Liver (tissue), 10 donors: ENCODE data around the gene KRTAP19-3. TPM values are rescaled to one million over a fixed set of nuclear protein-coding genes. Genes with fewer than 3 reads are reported as not detected.

ENCODE experiments used
- DNase-seq: peaks from one replicate; pipeline ENCODE4 v3.0.0-alpha.2; 2017; ENCODE audit warnings: low spot score
- H3K27ac ChIP-seq, 2 donors: one replicate each; pipeline ENCODE4 v1.7.0; 2013; ENCODE audit warnings: inconsistent platforms in 2 of 2, low read length in 2 of 2, control low read depth in 1 of 2, low read depth in 1 of 2, mild to moderate bottlenecking in 1 of 2
- H3K27me3 ChIP-seq, 4 donors: one replicate each; pipeline versions ENCODE4 v1.6.1 to v1.7.0; 2013; ENCODE audit warnings: low read length in 3 of 4, inconsistent platforms in 1 of 4, mild to moderate bottlenecking in 1 of 4, moderate library complexity in 1 of 4; ENCODE audit not compliant: control insufficient read depth in 4 of 4, insufficient read depth in 4 of 4
- H3K36me3 ChIP-seq, 4 donors: one replicate each; pipeline versions ENCODE4 v1.6.1 to v1.7.0; 2013; ENCODE audit warnings: low read length in 3 of 4, mild to moderate bottlenecking in 3 of 4, low read depth in 1 of 4, moderate library complexity in 1 of 4; ENCODE audit not compliant: control insufficient read depth in 4 of 4, insufficient read depth in 3 of 4
- H3K4me1 ChIP-seq, 4 donors: one replicate each; pipeline versions ENCODE4 v1.6.1 to v1.7.0; 2013; ENCODE audit warnings: low read length in 3 of 4, mild to moderate bottlenecking in 3 of 4, moderate library complexity in 1 of 4; ENCODE audit not compliant: control insufficient read depth in 4 of 4, insufficient read depth in 4 of 4
- H3K4me3 ChIP-seq, 3 donors: one replicate each; pipeline versions ENCODE4 v1.6.1 to v1.7.0; 2013; ENCODE audit warnings: low read length in 3 of 3, control low read depth in 1 of 3, low read depth in 1 of 3, mild to moderate bottlenecking in 1 of 3
- H3K9ac ChIP-seq, 2 donors: one replicate each; pipeline ENCODE4 v1.7.0; 2013; ENCODE audit warnings: low read length in 2 of 2, mild to moderate bottlenecking in 2 of 2, moderate library complexity in 2 of 2, control low read depth in 1 of 2, low read depth in 1 of 2
- H3K9me3 ChIP-seq, 4 donors: one replicate each; pipeline versions ENCODE4 v1.6.1 to v1.7.0; 2013; ENCODE audit warnings: low read length in 3 of 4; ENCODE audit not compliant: control insufficient read depth in 4 of 4
- FOXA1 ChIP-seq: IDR thresholded peaks from 2 replicates; pipeline ENCODE4 v1.6.1; 2016; ENCODE audit warnings: antibody characterized with exemption
- FOXA2 ChIP-seq: IDR thresholded peaks from 2 replicates; pipeline ENCODE4 v1.6.1; 2016; ENCODE audit warnings: antibody characterized with exemption
- GABPA ChIP-seq, 2 donors: IDR thresholded peaks in 1 of 2; conservative IDR thresholded peaks in 1 of 2; 2 replicates each; pipeline ENCODE4 v1.6.1; 2016; ENCODE audit warnings: antibody characterized with exemption in 2 of 2, mild to moderate bottlenecking in 1 of 2, moderate library complexity in 1 of 2
- HNF4A ChIP-seq, 2 donors: conservative IDR thresholded peaks; 2 replicates each; pipeline ENCODE4 v1.6.1; 2016; ENCODE audit warnings: antibody characterized with exemption in 2 of 2, mild to moderate bottlenecking in 2 of 2
- HNF4G ChIP-seq: IDR thresholded peaks from 2 replicates; pipeline ENCODE4 v1.6.1; 2016; ENCODE audit warnings: antibody characterized with exemption
- JUND ChIP-seq, 2 donors: IDR thresholded peaks; 2 replicates each; pipeline ENCODE4 v1.6.1; 2016; ENCODE audit warnings: antibody characterized with exemption in 2 of 2
- NR2F2 ChIP-seq: IDR thresholded peaks from 2 replicates; pipeline ENCODE4 v1.6.1; 2016; ENCODE audit warnings: antibody characterized with exemption
- RAD21 ChIP-seq, 2 donors: IDR thresholded peaks; 2 replicates each; pipeline ENCODE4 v1.6.1; 2016; ENCODE audit warnings: antibody characterized with exemption in 2 of 2, mild to moderate bottlenecking in 2 of 2
- RXRA ChIP-seq, 2 donors: IDR thresholded peaks; 2 replicates each; pipeline ENCODE4 v1.6.1; 2017 to 2018; ENCODE audit warnings: antibody characterized with exemption in 2 of 2, mild to moderate bottlenecking in 1 of 2
- SP1 ChIP-seq: IDR thresholded peaks from 2 replicates; pipeline ENCODE4 v1.6.1; 2018; ENCODE audit warnings: antibody characterized with exemption, mild to moderate bottlenecking
- TAF1 ChIP-seq: conservative IDR thresholded peaks from 2 replicates; pipeline ENCODE4 v1.6.1; 2016; ENCODE audit warnings: antibody characterized with exemption, mild to moderate bottlenecking
- YY1 ChIP-seq: IDR thresholded peaks from 2 replicates; pipeline ENCODE4 v1.6.1; 2016; ENCODE audit warnings: antibody characterized with exemption, mild to moderate bottlenecking
- WGBS: extraction: QIAGEN DNeasy Blood & Tissue Kit; methylation state at CpG from one replicate; pipeline ENCODE4 v1.1.7; 2013; 5-methylcytosine and 5-hydroxymethylcytosine counted together
- polyA plus RNA-seq, 2 donors: library from polyadenylated mRNA; stranded (reverse) in 1 of 2; unstranded in 1 of 2; fragments of 200-250 nt in 1 of 2; fragments of >200 nt in 1 of 2; fragmentation: Nextera tagmentation in 1 of 2; extraction: Ambion mirVana in 1 of 2; gene quantifications; one replicate each; pipeline versions ENCODE4 v1.2.1 to v1.2.3, GENCODE V29; 2013 to 2015
- small RNA-seq: library from RNA; depleted of rRNA; stranded (forward); fragments of <200 nt; gene quantifications from one replicate; pipeline ENCODE3, GENCODE V24; 2014
- total RNA-seq, 2 donors: library from RNA; depleted of rRNA; stranded (reverse); fragments of >200 nt; gene quantifications; one replicate each; pipeline ENCODE4 v1.2.3, GENCODE V29; 2014
- TF ChIP-seq, protein P1 (sequence below): IDR thresholded peaks from 2 replicates; pipeline ENCODE4 v1.6.1; 2016; ENCODE audit warnings: antibody characterized with exemption
- TF ChIP-seq, protein P2 (sequence below): fragments of 150-350 bp; IDR thresholded peaks from 2 replicates; pipeline ENCODE4 v1.5.1; 2017; ENCODE audit warnings: improper control_type of control experiment, low read depth, low read length; ENCODE audit not compliant: missing input control
- TF ChIP-seq, protein P3 (sequence below): IDR thresholded peaks from 2 replicates; pipeline ENCODE4 v1.6.1; 2016; ENCODE audit warnings: antibody characterized with exemption
- TF ChIP-seq, protein P4 (sequence below): IDR thresholded peaks from 2 replicates; pipeline ENCODE4 v1.6.1; 2016; ENCODE audit warnings: antibody characterized with exemption
- donor health status: healthy.
- donor health status: healthy.
- donor health status: healthy.
- donor health status: healthy.
- donor health status: healthy.

Gene KRTAP19-3
- total and polyA plus RNA-seq, 4 donors = not detected

DNA sequence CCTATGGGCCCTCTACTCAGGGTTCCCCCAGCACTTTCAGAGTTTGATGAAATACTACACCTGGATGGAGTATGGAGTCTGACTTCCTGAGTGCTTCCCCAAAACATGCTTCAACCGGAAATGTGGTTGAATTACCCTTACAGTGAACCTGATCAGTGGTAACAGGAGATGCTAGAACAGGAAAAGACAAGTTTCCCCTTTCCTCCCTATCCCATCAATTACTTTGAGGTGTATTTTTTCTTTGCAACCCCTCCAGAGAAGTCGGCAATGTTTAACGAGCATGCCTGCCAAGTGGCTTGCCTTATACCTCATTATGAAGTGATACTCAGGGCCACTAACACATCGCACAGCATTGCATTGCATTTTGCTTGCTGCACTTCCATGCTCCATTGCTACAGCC is 44.8 kb downstream of the KRTAP19-3 start (continued):
- TF ChIP-seq NR2F2 = no peak
- no peak for TF ChIP-seq RXRA (IDR thresholded peaks at IDR 0.05)

DNA sequence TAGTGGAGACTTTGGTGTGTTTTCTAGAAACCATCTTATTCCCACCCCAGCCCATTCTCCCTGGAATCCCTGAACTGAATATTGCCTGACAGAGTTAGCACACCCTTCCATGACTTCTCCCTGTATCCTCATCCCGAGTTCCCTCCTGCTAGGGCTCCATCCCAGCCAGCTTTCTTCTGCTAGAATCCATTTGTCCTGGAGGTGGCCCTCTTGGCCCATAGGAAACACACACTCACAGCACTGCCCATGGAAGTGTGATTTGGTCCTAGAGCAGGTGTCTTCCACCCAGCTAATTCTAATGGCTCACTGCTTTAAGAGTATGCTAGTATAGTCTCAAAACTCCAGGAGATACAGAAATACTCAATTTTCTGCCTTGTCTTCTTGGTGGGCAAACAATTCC is 47.6 kb downstream of the KRTAP19-3 start:
- Histone ChIP-seq H3K27ac (no peak overlapping the region), H3K4me1 (no peaks in the 10 kb centered on the region), H3K27me3 (no peaks in the 10 kb centered on the region), H3K9ac (no peak overlapping the region), H3K4me3 (no peak overlapping the region), H3K9me3 (no peaks in the 10 kb centered on the region), H3K36me3 (no peaks in the 10 kb centered on the region)
- WGBS = 41% methylated on average over 1 of the region's 1 CpG
- DNase-seq = no peak
- TF ChIP-seq NR2F2 = no peak

DNA sequence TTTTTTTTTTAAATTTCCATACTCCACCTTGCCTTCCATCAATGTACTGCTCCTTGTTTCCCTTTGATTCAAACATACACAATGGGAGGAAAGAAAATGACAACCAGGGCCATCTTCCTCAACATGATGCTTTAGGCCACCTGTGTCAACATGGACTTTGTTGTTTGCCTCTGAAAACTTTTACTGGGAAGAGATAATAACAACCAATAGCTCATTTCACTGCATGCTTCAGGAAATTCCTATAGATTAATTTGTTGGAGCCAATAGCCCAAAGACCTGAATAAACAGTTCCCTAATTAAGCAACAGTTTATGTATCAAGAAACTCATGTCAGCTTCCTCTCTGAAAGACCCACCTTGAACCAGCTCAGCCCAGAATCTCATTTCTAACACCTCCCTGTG is 48.6 kb downstream of the KRTAP19-3 start:
- Histone ChIP-seq H3K4me1 (no peaks in the 10 kb centered on the region), H3K4me3 (no peak overlapping the region), H3K36me3 (no peaks in the 10 kb centered on the region), H3K27ac (no peak overlapping the region), H3K9ac (no peak overlapping the region), H3K9me3 (no peaks in the 10 kb centered on the region), H3K27me3 (no peaks in the 10 kb centered on the region)
- TF ChIP-seq, protein P1, sequence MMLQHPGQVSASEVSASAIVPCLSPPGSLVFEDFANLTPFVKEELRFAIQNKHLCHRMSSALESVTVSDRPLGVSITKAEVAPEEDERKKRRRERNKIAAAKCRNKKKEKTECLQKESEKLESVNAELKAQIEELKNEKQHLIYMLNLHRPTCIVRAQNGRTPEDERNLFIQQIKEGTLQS = no peak
- TF ChIP-seq RAD21 (IDR thresholded peaks at IDR 0.05) (no peak), SP1 (no peak), FOXA2 (no peak), FOXA1 (no peak), JUND (IDR thresholded peaks at IDR 0.05) (no peak), HNF4A (conservative IDR thresholded peaks at IDR 0.05) (no peak), GABPA (IDR thresholded peaks at IDR 0.05 in 1 of 2, conservative IDR thresholded peaks at IDR 0.05 in 1 of 2) (no peak), HNF4G (no peak), NR2F2 (no peak), YY1 (no peak), RXRA (IDR thresholded peaks at IDR 0.05) (no peak), TAF1 (no peak)
- TF ChIP-seq, protein P2, sequence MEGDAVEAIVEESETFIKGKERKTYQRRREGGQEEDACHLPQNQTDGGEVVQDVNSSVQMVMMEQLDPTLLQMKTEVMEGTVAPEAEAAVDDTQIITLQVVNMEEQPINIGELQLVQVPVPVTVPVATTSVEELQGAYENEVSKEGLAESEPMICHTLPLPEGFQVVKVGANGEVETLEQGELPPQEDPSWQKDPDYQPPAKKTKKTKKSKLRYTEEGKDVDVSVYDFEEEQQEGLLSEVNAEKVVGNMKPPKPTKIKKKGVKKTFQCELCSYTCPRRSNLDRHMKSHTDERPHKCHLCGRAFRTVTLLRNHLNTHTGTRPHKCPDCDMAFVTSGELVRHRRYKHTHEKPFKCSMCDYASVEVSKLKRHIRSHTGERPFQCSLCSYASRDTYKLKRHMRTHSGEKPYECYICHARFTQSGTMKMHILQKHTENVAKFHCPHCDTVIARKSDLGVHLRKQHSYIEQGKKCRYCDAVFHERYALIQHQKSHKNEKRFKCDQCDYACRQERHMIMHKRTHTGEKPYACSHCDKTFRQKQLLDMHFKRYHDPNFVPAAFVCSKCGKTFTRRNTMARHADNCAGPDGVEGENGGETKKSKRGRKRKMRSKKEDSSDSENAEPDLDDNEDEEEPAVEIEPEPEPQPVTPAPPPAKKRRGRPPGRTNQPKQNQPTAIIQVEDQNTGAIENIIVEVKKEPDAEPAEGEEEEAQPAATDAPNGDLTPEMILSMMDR = no peak
- TF ChIP-seq, protein P3, sequence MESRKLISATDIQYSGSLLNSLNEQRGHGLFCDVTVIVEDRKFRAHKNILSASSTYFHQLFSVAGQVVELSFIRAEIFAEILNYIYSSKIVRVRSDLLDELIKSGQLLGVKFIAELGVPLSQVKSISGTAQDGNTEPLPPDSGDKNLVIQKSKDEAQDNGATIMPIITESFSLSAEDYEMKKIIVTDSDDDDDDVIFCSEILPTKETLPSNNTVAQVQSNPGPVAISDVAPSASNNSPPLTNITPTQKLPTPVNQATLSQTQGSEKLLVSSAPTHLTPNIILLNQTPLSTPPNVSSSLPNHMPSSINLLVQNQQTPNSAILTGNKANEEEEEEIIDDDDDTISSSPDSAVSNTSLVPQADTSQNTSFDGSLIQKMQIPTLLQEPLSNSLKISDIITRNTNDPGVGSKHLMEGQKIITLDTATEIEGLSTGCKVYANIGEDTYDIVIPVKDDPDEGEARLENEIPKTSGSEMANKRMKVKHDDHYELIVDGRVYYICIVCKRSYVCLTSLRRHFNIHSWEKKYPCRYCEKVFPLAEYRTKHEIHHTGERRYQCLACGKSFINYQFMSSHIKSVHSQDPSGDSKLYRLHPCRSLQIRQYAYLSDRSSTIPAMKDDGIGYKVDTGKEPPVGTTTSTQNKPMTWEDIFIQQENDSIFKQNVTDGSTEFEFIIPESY = no peak
- TF ChIP-seq, protein P4, sequence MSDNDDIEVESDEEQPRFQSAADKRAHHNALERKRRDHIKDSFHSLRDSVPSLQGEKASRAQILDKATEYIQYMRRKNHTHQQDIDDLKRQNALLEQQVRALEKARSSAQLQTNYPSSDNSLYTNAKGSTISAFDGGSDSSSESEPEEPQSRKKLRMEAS = no peak
- no peak for DNase-seq

Small RNA genes within 50 kb of the gene (small RNA-seq; reads per million reads assigned to genes)
- gene AP000567.1 = not detected
- gene KRTAP19-10P = not detected
- gene KRTAP19-11P = not detected
- not detected for gene KRTAP19-9P

Other genes with a start within 250 kb of the KRTAP19-3 start
- not detected for gene KRTAP24-1, start 209.1 kb downstream of the KRTAP19-3 start, total RNA-seq
- not detected for gene KRTAP24-1, start 209.1 kb downstream of the KRTAP19-3 start, polyA plus RNA-seq
- not detected for gene KRTAP25-1, start 202.5 kb downstream of the KRTAP19-3 start, total RNA-seq
- gene KRTAP25-1, start 202.5 kb downstream of the KRTAP19-3 start, polyA plus RNA-seq = not detected
- not detected for gene KRTAP26-1, start 171.7 kb downstream of the KRTAP19-3 start, total RNA-seq
- not detected for gene KRTAP26-1, start 171.7 kb downstream of the KRTAP19-3 start, polyA plus RNA-seq
- gene KRTAP27-1, start 154.3 kb downstream of the KRTAP19-3 start, total RNA-seq = not detected
- not detected for gene KRTAP27-1, start 154.3 kb downstream of the KRTAP19-3 start, polyA plus RNA-seq
- not detected for gene KRTAP23-1, start 143.4 kb downstream of the KRTAP19-3 start, total RNA-seq
- gene KRTAP23-1, start 143.4 kb downstream of the KRTAP19-3 start, polyA plus RNA-seq = not detected
- not detected for gene KRTAP13-2, start 119.7 kb downstream of the KRTAP19-3 start, total RNA-seq
- not detected for gene KRTAP13-2, start 119.7 kb downstream of the KRTAP19-3 start, polyA plus RNA-seq
- not detected for gene KRTAP13-1, start 96.0 kb downstream of the KRTAP19-3 start, total RNA-seq
- not detected for gene KRTAP13-1, start 96.0 kb downstream of the KRTAP19-3 start, polyA plus RNA-seq
- not detected for gene KRTAP13-3, start 66.1 kb downstream of the KRTAP19-3 start, total RNA-seq
- gene KRTAP13-3, start 66.1 kb downstream of the KRTAP19-3 start, polyA plus RNA-seq = not detected
- gene KRTAP13-4, start 61.8 kb downstream of the KRTAP19-3 start, total RNA-seq = not detected
- not detected for gene KRTAP13-4, start 61.8 kb downstream of the KRTAP19-3 start, polyA plus RNA-seq
- not detected for gene KRTAP15-1, start 51.7 kb downstream of the KRTAP19-3 start, total RNA-seq
- not detected for gene KRTAP15-1, start 51.7 kb downstream of the KRTAP19-3 start, polyA plus RNA-seq
- gene KRTAP19-1, start 11.6 kb downstream of the KRTAP19-3 start, total RNA-seq = not detected
- not detected for gene KRTAP19-1, start 11.6 kb downstream of the KRTAP19-3 start, polyA plus RNA-seq
- gene KRTAP19-2, start 4.6 kb downstream of the KRTAP19-3 start, total RNA-seq = not detected
- gene KRTAP19-2, start 4.6 kb downstream of the KRTAP19-3 start, polyA plus RNA-seq = not detected
- not detected for gene KRTAP19-4, start 5.2 kb upstream of the KRTAP19-3 start, total RNA-seq
- gene KRTAP19-4, start 5.2 kb upstream of the KRTAP19-3 start, polyA plus RNA-seq = not detected
- not detected for gene KRTAP19-5, start 10.1 kb upstream of the KRTAP19-3 start, total RNA-seq
- gene KRTAP19-5, start 10.1 kb upstream of the KRTAP19-3 start, polyA plus RNA-seq = not detected
- gene KRTAP19-6, start 49.9 kb upstream of the KRTAP19-3 start, total RNA-seq = not detected
- gene KRTAP19-6, start 49.9 kb upstream of the KRTAP19-3 start, polyA plus RNA-seq = not detected
- gene KRTAP19-7, start 69.3 kb upstream of the KRTAP19-3 start, total RNA-seq = not detected
- not detected for gene KRTAP19-7, start 69.3 kb upstream of the KRTAP19-3 start, polyA plus RNA-seq
- not detected for gene KRTAP22-2, start 98.4 kb upstream of the KRTAP19-3 start, total RNA-seq
- not detected for gene KRTAP22-2, start 98.4 kb upstream of the KRTAP19-3 start, polyA plus RNA-seq
- gene KRTAP6-3, start 100.4 kb upstream of the KRTAP19-3 start, total RNA-seq = not detected
- gene KRTAP6-3, start 100.4 kb upstream of the KRTAP19-3 start, polyA plus RNA-seq = not detected
- gene KRTAP6-2, start 106.9 kb upstream of the KRTAP19-3 start, total RNA-seq = not detected
- not detected for gene KRTAP6-2, start 106.9 kb upstream of the KRTAP19-3 start, polyA plus RNA-seq
- not detected for gene KRTAP22-1, start 109.1 kb upstream of the KRTAP19-3 start, total RNA-seq
- not detected for gene KRTAP22-1, start 109.1 kb upstream of the KRTAP19-3 start, polyA plus RNA-seq
- gene KRTAP6-1, start 121.9 kb upstream of the KRTAP19-3 start, total RNA-seq = not detected
- gene KRTAP6-1, start 121.9 kb upstream of the KRTAP19-3 start, polyA plus RNA-seq = not detected
- gene KRTAP20-1, start 124.4 kb upstream of the KRTAP19-3 start, total RNA-seq = not detected
- not detected for gene KRTAP20-1, start 124.4 kb upstream of the KRTAP19-3 start, polyA plus RNA-seq
- gene KRTAP20-4, start 128.6 kb upstream of the KRTAP19-3 start, total RNA-seq = not detected
- not detected for gene KRTAP20-4, start 128.6 kb upstream of the KRTAP19-3 start, polyA plus RNA-seq
- gene KRTAP20-2, start 143.2 kb upstream of the KRTAP19-3 start, total RNA-seq = not detected
- gene KRTAP20-2, start 143.2 kb upstream of the KRTAP19-3 start, polyA plus RNA-seq = not detected
- gene KRTAP20-3, start 150.9 kb upstream of the KRTAP19-3 start, total RNA-seq = not detected
- not detected for gene KRTAP20-3, start 150.9 kb upstream of the KRTAP19-3 start, polyA plus RNA-seq
- gene KRTAP21-3, start 226.8 kb upstream of the KRTAP19-3 start, total RNA-seq = not detected
- gene KRTAP21-3, start 226.8 kb upstream of the KRTAP19-3 start, polyA plus RNA-seq = not detected